AG04449 (cell line): Measurements from ENCODE around the gene SYT6.
"Not testable (repeated sequence)": the region's sequence is repeated elsewhere in the genome, so short reads cannot be mapped to it uniquely, and the experiment has no call there.

ENCODE experiments used
- CTCF ChIA-PET: fragments of 350-600 bp; formaldehyde crosslinking; extraction: SDS; loops from one replicate; lab custom pipeline; 2021; ENCODE audit warnings: antibody characterized with exemption; lab: Yijun Ruan, JAX
- POLR2A ChIA-PET: fragments of 400-600, 350-600 bp; formaldehyde crosslinking; extraction: SDS; loops from one replicate; lab custom pipeline; 2020; ENCODE audit warnings: antibody characterized with exemption, inconsistent platforms; lab: Yijun Ruan, JAX
- DNase-seq: peaks from one replicate; pipeline ENCODE4 v3.0.0-alpha.2; 2010; ENCODE audit warnings: low read depth, low spot score
- H3K4me3 ChIP-seq: 2 replicates; pipeline ENCODE4 v1.5.1; 2011; ENCODE audit warnings: low read depth, mild to moderate bottlenecking, control low read depth, low read length
- TF ChIP-seq, protein P1 (sequence below): IDR thresholded peaks from one replicate; pipeline ENCODE4 v1.5.1; 2011; ENCODE audit warnings: mild to moderate bottlenecking, moderate library complexity, low read length, control low read depth, inconsistent platforms; ENCODE audit not compliant: insufficient read depth; ENCODE audit errors: missing control alignments

Gene SYT6

DNA sequence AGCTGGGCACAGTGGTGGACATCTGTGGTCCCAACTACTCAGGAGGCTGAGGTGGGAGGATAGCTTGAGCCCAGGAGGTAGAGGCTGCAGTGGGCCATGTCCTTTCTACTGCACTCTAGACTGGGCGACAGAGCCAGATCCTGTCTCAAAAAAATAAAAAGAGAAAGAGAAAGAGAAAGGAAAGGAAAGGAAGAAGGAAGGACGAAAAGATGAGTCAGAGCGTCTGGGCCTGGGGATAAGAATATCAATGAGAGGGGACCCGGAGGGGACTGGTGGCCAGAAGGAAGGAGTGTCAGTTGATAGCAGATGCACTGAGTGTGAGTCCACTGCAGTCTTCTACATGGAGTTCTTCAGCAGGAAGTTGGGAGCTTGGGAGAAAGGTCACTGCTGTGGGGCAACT is 75.6 kb downstream of the SYT6 start:
- TF ChIP-seq, protein P1, sequence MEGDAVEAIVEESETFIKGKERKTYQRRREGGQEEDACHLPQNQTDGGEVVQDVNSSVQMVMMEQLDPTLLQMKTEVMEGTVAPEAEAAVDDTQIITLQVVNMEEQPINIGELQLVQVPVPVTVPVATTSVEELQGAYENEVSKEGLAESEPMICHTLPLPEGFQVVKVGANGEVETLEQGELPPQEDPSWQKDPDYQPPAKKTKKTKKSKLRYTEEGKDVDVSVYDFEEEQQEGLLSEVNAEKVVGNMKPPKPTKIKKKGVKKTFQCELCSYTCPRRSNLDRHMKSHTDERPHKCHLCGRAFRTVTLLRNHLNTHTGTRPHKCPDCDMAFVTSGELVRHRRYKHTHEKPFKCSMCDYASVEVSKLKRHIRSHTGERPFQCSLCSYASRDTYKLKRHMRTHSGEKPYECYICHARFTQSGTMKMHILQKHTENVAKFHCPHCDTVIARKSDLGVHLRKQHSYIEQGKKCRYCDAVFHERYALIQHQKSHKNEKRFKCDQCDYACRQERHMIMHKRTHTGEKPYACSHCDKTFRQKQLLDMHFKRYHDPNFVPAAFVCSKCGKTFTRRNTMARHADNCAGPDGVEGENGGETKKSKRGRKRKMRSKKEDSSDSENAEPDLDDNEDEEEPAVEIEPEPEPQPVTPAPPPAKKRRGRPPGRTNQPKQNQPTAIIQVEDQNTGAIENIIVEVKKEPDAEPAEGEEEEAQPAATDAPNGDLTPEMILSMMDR, result no peak
- no peak overlapping the region for H3K4me3 ChIP-seq
- DNase-seq, result no peak
- POLR2A ChIA-PET, result no interaction called here
- CTCF ChIA-PET, result no interaction called here

DNA sequence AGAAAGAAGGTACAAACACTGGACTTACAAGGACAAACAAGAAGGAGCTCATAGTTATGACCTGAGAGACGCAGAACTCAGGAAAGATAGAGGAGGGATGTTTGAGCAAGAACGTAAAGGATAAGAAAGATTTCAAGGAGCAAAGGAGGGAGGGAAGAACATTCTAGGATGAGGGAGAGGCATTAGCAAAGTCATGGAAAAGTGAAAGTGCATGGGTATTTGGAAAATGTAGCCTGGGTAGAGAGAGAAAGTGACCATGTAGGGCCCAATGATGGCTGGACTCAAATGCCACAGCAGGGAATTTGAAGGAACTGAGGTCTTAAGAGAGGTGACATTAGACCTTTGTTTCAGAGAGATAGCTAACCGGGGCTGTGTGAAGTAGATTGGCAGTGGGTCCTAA is 76.5 kb downstream of the SYT6 start:
- ChIA-PET CTCF (no interaction called here), POLR2A (no interaction called here)
- no peak for DNase-seq
- TF ChIP-seq, protein P1, result no peak
- H3K4me3 ChIP-seq, result no peak overlapping the region

DNA sequence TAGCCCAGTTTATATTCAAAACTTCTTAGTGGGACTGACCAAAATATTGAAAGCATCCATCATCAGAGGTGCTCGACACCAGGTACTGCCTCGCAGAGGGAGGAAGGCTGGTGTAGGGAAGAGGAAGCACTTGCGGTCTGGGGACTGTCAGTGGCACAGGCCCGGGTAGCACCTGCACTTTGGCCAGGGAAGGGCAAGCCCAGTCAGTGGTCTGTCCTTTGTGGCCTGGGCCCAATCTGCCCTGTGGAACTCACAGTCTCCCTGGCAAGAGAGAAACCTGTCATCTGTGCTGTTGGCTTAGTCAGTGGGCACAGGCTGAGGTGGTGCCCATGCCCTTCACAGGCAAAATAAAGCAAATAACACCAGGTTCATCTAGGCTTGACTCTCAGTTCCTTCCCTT is 77.4 kb downstream of the SYT6 start:
- H3K4me3 ChIP-seq, result no peak overlapping the region
- DNase-seq, result no peak
- ChIA-PET POLR2A (no interaction called here), CTCF (no interaction called here)
- TF ChIP-seq, protein P1, result no peak

DNA sequence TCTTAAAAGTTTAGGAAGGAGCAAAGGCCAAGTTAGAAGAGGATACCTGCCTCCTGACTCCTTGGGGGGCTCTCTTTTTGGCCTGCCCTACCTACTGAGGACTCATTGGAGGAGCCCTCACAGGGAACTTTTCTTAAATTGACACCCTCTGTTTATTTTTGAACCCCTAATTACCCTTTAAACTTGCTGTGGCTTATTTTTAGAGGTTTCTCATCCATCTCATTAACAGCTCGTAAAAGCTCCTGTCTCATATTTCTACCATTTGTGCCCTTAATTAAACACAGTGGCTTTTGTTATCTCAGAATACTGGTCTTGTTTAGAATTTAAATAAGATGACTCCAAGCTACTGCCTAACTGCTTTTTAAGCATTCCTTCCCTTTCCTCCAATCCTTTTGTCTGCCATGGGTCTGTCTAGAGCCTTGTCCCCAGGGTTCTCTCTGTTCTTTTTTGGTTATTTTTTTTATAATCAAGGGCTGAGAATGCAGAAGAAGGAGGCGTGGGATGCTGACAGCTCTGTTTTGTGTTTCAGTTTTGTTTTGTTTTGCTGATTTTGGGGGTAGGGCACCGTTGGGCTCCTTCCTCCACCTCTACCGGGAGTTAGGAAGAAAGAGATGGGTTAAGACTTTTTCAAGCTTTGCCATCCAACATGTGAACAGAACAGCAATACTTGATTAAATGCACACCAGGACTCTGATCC is 78.0 kb downstream of the SYT6 start:
- CTCF ChIA-PET, result no interaction called here
- POLR2A ChIA-PET, result no interaction called here

DNA sequence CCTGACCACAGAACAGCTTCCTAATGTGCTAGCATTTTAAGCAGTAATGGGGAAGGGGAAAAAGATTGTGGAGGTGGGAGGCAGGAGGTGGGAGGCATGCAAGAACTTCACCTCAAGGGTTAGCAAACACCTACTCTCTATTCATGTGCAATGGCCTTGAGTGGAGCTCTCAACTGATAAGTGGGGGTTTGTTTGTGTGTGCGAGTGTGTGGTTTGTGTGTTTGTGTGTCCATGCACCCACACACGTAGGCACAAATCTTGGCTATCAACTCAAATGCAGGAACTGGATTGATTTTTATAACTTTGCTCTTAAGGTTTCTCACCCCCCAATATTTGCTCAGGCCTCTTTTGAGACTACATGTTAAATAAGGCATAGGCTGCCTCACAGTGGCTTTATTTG is 78.6 kb downstream of the SYT6 start:
- DNase-seq, result no peak
- POLR2A ChIA-PET, result no interaction called here
- CTCF ChIA-PET, result no interaction called here
- TF ChIP-seq, protein P1, result no peak
- H3K4me3 ChIP-seq, result no peak overlapping the region

More for the DNA sequence above, 78.0 kb downstream of the SYT6 start:
- no peak overlapping the region for H3K4me3 ChIP-seq
- TF ChIP-seq, protein P1, result no peak
- DNase-seq, result no peak

DNA sequence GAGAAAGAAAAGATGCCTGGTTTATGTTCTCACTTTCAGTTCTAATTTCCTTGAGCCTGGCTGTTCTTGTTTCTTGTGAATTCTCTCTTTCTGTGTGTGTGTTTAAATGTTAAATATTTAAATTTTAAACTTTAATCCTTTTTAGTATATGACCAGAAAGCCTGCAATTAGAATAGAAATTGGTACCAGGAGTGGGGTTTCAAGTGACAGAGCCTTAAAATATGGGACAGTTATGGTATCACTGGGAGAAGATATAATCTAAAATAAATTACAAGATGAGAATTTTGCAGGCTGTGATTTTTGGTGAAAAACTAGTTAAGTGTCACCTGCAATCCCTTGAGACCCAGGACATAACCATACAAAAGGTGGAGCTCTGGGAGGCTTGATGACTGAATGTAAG is 81.4 kb downstream of the SYT6 start:
- CTCF ChIA-PET, result no interaction called here
- POLR2A ChIA-PET, result interaction anchor here (0.6 kb wide), 1 partner anchor 29 kb away, joined by 3 read pairs; no protein-coding TSS in a partner anchor
- no peak overlapping the region for H3K4me3 ChIP-seq
- TF ChIP-seq, protein P1, result no peak
- DNase-seq, result no peak

DNA sequence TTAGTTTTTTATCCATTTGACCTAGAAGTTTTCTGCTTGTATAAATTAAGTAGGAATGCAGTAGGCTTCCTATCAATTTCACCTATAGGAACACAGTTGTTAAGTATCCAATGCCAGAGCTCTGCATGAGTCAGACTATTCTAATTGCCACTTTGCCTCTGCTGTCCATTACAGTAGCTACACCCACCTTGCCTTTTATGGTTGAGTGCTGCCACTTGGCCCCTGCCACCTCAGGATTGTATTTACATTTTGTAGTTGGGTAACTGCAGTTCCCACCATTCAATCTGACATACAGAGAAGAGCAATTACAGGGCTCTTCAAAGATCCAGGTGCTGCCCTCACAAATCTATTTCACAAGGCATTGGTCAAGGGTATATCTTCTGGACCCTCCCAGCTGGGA is 83.9 kb downstream of the SYT6 start:
- H3K4me3 ChIP-seq, DNase-seq, POLR2A ChIA-PET, CTCF ChIA-PET: not testable (repeated sequence)

DNA sequence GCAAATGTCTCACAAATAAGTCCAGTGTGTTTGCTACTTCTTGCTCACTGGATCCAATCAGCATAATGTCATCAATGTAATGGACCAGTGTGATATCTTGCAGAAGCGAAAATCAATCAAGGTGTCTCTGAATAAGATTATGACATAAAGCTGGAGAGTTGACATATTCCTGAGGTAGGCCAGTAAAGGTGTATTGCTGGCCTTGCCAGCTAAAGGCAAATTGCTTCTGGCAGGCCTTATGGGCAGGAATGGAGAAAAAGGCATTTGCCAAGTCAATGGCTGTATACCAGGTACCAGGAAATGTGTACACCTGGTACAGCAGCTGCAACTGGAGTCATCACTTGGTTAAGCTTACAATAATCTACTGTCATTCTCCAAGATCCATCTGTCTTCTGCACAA is 85.0 kb downstream of the SYT6 start:
- CTCF ChIA-PET, POLR2A ChIA-PET, DNase-seq, H3K4me3 ChIP-seq: not testable (repeated sequence)

DNA sequence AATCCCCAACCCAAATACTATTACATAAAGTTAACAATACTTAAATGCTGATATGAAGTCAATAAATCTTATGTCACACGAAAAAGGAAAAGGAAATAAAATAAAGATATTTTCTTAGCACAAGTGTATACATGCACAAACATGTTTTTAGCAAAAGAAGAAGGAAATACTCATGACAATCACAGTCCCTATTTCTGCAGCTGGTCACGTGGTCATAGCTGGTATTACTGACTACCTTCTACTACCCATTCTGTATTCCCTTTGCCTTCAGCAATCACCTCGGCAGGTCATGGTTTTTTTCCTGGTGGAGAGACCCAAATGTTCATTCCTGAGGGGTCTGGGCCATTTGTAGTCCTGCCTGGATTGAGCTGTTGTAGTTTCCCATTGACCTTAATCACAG is 88.0 kb downstream of the SYT6 start:
- CTCF ChIA-PET, POLR2A ChIA-PET, H3K4me3 ChIP-seq, DNase-seq: not testable (repeated sequence)
